Endothelial cell of coronary artery (primary cell): ENCODE data around the gene KIF26B. TPM values are rescaled to one million over a fixed set of nuclear protein-coding genes. Genes with fewer than 3 reads are reported as not detected.

Experiments used
- total RNA-seq: library from RNA; depleted of rRNA; stranded (reverse); fragments of >200 nt; gene quantifications from 2 replicates; pipeline ENCODE4 v1.2.3, GENCODE V29; 2014

KIF26B gene
- 0.09 and 0.47 TPM in 2 replicates for total RNA-seq

GRCh38 chr1:245154429-245155271, at the start of gene KIF26B:
Gene KIF26B (plus strand): TSS chr1:245154985. CDS start chr1:245155425, 440 bp downstream.

